Measurements from ENCODE around the gene PDIK1L. TPM values are rescaled to one million over a fixed set of nuclear protein-coding genes. Genes with fewer than 3 reads are reported as not detected.
A peak's percentile ranks its signal among the peaks of the same experiment; 100 is the strongest.

The PDIK1L gene
- total and polyA plus RNA-seq, 2 donors (not counting 3 experiments of a cell fraction or from before 2014, with no cell fraction given), result 1.6 to 5.6 TPM

GRCh38 chr1:26155370-26156284 lies 44.0 kb downstream of the PDIK1L start:
- intact Hi-C loops (cut with micrococcal nuclease), result loop anchor here (10.0 kb wide), 1 partner anchor 251 kb away; the partner anchor contains the start of gene STMN1
- ChIA-PET CTCF (interaction anchor here (0.6 to 5.6 kb wide), 9 partner anchors 11 to 335 kb away, joined by 3 to 69 read pairs (median 5); partner anchors contain the start of genes C1orf232, CEP85 and ZNF593), POLR2A (no interaction called here)
- peak overlapping the region; percentile 51 for H2AFZ ChIP-seq (ENCODE audit: low read depth, low read length)
- H3K4me1 ChIP-seq (ENCODE audit: control insufficient read depth, extremely low read depth, insufficient read depth, low read length), result peaks cover 45% of the 10 kb centered on the region
- H3K9ac ChIP-seq (replicated peaks; ENCODE audit: extremely low read depth, insufficient read depth, low read length), result no peak overlapping the region
- DNase-seq (ENCODE audit: low read depth, low spot score) (no peak), FAIRE-seq (peak; percentile 75)
- TF ChIP-seq POLR2A (IDR thresholded peaks at IDR 0.05; ENCODE audit: low read depth, low read length) (no peak), GATA2 (IDR thresholded peaks at IDR 0.05; ENCODE audit: insufficient read depth, insufficient read length, low read depth, low read length) (no peak), CTCF (IDR thresholded peaks at IDR 0.05; ENCODE audit: extremely low read depth in 1 of 2, insufficient read depth in 1 of 2, low read depth in 1 of 2, low read length in 2 of 2) (no peak), FOS (IDR thresholded peaks at IDR 0.05; ENCODE audit: borderline replicate concordance, insufficient read depth, low read length) (no peak), JUN (IDR thresholded peaks at IDR 0.05; ENCODE audit: borderline replicate concordance, insufficient read depth, insufficient read length, low read depth) (no peak)
- dilution Hi-C loops (cut with MboI; ENCODE audit: extremely low pct_ligation_motif_present, low sequenced_read_pairs), result no loop called here
- H4K20me1 ChIP-seq (replicated peaks; ENCODE audit: control insufficient read depth, extremely low read depth, insufficient read depth, low read length), result no peaks in the 10 kb centered on the region
- H3K4me2 ChIP-seq (ENCODE audit: insufficient read depth, low read length), result peak overlapping the region; percentile 41
- no TSS peak for BruUV-seq (replicated peaks)
- no peaks in the 10 kb centered on the region for H3K36me3 ChIP-seq (ENCODE audit: control insufficient read depth in 2 of 2, extremely low read depth in 1 of 2, insufficient read depth in 2 of 2, low read length in 2 of 2)
- H3K27ac ChIP-seq (ENCODE audit: insufficient read depth, low read depth, low read length), result peak overlapping the region; percentile 46
- no peaks in the 10 kb centered on the region for H3K9me3 ChIP-seq (replicated peaks; ENCODE audit: control insufficient read depth, insufficient read depth, low read length)
- no peaks in the 10 kb centered on the region for H3K27me3 ChIP-seq (ENCODE audit: control insufficient read depth in 2 of 2, insufficient read depth in 2 of 2, low read length in 2 of 2)
- H3K4me3 ChIP-seq (replicated peaks in 1 of 3; ENCODE audit: insufficient read depth in 1 of 3, low read depth in 1 of 3, low read length in 3 of 3), result no peak overlapping the region
- H3K9me1 ChIP-seq (replicated peaks; ENCODE audit: control insufficient read depth, extremely low read depth, insufficient read depth, low read length), result no peaks in the 10 kb centered on the region
- H3K79me2 ChIP-seq (ENCODE audit: control insufficient read depth, insufficient read depth, low read length), result no peaks in the 10 kb centered on the region
